Brain pericyte (primary cell): ENCODE measurements around the gene HAO2.

Source experiments
- DNase-seq: peaks from one replicate; pipeline ENCODE4 v3.0.0-alpha.2; 2012; ENCODE audit warnings: low read depth, low spot score

HAO2 gene

GRCh38 chr1:119380304-119380703 lies 11.7 kb downstream of the HAO2 start:
- DNase-seq, result no peak

- DNase-seq, result no peak
Observed at GRCh38 chr1:119380983-119381662, 12.5 kb downstream of the HAO2 start.

- no peak for DNase-seq
Observed at GRCh38 chr1:119384591-119384990, 16.0 kb downstream of the HAO2 start.

DNA sequence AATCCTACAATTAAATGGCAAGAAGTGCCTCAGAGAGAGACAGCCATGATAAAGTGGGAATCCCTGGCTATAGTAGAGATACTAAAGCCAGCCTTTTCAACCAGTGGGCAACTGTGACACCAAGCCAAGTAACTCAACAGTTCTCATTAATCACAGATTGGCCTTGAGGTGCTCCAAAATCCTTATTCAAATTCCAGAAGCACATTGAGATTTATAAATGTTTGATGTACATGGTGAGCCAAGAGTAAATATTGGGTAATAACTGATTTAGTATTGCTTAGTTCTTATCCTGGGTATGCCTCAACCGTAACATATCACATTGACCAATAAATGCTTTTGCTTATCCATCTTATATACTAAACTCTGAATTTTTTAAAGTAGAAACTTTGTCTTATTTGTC lies 17.1 kb downstream of the HAO2 start:
- no peak for DNase-seq

DNA sequence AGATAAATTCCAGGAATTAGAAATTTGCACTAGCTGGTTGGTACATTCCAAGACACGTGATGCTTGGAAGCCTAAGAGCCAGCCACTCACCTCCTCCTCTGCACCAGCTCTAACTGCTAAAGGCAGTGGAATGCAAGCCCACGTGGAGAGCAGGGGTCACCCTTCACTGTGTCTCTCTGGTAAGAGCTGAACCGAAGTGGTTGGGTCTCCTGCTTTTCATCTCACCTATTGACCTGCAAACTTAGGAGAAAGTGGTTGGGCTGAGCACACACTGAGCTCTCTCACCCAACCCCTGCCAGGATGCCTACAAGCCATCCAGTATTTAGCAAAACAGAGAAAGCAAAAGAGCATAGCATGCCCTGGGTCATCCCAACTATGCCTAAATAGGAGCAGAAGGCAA lies 19.3 kb downstream of the HAO2 start:
- no peak for DNase-seq

- DNase-seq, result no peak
Observed at GRCh38 chr1:119388450-119388849, 19.9 kb downstream of the HAO2 start.

DNA sequence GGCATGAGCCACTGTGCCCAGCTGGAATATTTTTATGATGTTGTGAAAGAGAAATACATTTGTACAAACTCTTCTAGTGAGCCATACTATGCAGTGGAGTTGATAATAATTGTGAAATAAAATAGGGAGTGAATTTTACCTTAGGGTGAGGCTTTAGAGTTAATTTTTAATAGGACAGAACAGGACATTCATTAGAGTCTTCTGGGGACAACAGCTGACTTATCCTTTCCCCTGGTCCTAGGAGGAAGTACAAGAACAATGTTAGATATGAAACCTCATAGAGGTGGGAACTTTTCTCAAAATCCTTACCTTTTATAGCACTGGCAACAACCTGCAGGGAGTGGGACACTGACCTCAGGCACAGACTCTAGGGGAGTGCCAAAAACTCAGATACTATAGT lies 21.9 kb downstream of the HAO2 start:
- no peak for DNase-seq

GRCh38 chr1:119391749-119392148 lies 23.2 kb downstream of the HAO2 start:
- no peak for DNase-seq

DNA sequence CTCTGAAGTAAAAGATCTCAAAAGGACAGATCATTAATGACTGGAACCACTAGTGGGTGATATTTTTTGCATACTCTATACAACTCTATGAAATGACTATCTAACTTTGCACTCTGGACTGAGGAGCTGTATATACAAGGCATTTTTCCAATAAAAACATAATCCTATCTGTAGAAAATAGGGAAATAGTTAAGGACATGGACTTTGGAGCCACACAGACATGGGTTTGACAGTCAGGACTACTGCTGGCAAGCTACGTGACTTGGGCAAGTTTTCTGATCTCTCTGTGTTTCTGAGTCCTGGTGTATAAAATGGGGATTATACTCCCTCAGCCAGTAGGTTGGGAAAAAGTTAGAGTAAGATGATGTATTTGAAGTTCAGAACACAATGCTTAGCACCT lies 25.5 kb downstream of the HAO2 start:
- no peak for DNase-seq

DNA sequence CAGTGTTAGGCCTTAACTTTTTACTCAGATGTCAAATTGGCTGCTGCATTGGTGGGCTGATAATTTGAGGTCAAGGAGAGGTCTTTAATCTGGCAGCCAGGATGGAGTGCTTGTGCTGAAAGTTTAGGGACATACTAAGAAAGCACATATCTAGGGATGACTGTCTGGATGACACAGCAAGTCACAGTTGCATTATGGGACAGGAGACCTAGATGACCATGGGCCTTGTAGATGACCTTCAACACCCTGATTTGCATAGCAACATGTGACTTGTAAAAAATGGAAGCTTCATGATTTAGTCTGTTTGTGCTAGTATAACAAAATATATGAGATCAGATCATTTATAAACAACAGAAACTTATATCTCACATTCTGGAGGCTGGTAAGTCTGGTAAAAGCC lies 28.4 kb downstream of the HAO2 start:
- no peak for DNase-seq

DNA sequence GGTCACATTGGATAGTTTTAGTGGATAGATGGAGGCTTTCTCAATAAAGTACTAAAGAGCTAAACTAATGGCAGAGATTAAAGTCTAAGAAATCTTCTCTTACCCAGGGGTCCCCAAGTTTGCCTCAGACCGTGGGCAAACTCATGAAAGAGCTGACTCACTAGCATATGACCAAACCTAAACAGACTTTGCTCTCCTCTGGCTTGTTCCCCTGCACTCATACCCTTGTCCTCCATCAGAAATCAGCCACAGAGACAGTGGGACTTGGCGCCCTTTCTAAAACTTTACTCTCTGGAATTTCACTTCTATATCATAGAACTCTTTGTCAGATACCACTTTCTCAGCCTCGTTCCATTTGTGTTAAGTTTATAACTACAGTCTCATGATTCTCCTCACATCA lies 29.4 kb downstream of the HAO2 start:
- DNase-seq, result no peak

- DNase-seq, result no peak
Observed at GRCh38 chr1:119404736-119405135, 36.2 kb downstream of the HAO2 start.

DNA sequence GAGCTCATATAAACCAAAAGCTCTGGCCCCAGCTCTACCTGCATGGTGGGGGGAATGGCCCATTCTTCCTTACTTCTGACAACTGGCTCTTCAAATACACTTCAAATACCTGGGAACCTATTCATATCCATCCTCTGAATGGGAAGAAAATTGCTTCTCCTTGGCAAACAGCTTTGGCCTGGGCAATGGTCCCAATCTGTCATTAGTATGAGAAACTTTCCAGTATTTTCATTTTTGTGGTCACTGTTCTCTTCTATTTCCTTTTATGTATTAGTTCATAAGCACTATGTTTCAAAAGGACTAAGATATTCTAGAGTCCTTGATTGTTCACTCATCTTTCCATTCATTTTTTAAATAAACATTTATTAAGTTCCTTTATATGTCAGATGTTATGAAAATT lies 41.1 kb downstream of the HAO2 start:
- DNase-seq, result no peak

GRCh38 chr1:119410961-119411360 lies 42.4 kb downstream of the HAO2 start:
- no peak for DNase-seq

GRCh38 chr1:119414950-119415349 lies 46.4 kb downstream of the HAO2 start, which contains the start of gene HSD3B2:
TSS of gene HSD3B2 (plus strand) at chr1:119415150. CDS start at chr1:119415420, 270 bp downstream.
- DNase-seq, result no peak

DNA sequence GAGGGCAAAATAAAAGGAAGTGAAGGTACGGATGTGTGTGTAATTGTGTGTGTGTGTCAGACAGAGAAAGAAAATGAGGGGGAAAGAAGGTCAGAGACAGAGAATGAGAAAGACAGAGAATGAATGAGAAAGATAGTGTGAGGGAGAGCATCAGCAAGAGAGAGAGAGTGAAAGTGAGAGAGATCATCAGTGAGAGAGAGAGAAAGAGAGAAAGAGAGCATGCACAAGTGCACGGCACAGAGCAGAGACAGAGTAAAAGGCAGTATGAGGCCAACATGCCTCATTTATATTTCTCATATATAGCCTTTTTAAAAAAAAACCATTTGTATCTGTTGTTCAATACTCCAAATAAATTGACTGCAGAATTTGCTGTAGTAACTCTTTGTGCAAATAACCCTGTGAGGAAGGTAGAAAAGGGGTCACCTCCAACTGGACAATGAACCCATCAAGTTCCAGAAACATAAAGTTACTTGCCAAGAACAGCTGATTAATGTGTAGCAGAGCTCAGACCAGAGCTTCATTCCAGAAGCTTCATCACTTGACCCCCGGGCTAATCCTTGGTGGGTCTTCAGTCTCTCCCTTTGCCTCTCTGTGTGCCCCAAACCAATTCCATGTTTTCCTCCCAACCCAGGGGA lies 47.5 kb downstream of the HAO2 start:
- no peak for DNase-seq

DNA sequence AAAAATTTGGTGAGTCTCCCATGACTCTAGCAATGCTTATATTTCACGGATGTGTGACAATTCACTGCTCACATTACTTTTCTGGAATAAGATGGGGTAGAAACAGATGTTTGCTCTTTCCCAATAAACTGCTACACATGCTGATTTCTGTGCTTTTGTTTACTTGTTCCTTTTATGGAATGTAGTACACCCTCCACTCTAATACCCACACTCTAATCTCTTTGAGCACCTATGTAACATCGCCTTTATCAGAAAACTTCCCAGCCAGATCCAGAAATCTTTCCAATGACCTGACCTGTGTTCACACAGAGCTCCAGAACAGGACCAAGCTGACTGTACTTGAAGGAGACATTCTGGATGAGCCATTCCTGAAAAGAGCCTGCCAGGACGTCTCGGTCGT lies 50.5 kb downstream of the HAO2 start:
- no peak for DNase-seq

DNA sequence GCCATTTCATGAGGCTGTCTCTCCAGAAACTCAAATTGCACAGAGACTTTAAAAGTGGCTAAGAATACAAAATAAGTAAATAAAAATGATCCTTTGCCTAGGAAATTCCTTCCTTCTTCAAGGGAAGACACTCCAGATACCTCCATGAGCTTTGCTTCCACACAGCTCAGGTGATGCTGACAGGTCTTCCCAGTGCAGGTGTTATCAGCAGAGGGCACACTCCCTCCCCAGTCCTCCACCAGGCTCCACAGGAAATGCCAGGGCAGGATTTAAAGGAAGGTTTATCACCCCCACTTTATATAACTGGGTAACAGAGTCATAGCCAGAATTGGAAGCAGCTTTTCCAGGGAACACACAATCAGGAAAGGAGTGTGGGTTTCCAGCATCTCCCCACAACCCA lies 52.1 kb downstream of the HAO2 start:
- DNase-seq, result no peak

DNA sequence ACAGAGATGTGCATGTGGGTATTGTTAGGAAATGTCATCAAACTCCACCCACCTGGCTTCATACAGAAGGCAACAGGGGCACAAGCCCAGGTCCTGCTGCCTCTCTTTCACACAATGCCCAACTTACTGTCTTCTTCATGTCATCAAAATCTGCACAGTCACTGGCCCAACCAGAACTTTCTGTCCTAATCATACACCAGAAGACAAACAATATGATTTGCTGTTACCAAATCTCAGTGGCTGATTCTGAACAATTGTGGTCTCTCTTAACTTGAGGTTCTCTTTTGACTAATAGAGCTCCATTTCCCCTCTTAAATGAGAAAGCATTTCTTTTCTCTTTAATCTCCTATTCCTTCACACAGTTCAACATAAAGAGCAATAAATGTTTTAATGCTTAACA lies 54.0 kb downstream of the HAO2 start:
- DNase-seq, result no peak

- no peak for DNase-seq
Observed at GRCh38 chr1:119428991-119429390, 60.4 kb downstream of the HAO2 start.

DNA sequence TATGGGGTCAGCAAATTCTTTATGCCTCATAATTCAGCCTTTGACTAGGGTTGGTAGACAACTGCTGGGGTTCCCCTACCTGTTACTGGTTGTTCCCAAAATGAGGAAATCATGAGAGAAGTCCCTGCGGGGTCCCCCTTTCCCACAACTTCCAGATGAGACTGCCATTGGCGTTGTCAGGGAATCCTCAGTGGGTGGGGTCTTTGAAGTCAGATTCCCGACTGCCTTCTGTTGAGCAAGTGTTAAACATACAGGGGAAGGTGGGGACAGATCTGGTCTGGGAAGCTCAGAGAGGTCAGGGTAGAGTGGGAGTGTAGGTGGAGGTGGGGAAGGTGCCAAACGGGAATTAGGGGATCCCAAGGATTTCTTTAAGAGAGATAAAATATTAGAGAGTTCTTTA lies 61.1 kb downstream of the HAO2 start:
- DNase-seq, result no peak

GRCh38 chr1:119430486-119430885 lies 61.9 kb downstream of the HAO2 start:
- no peak for DNase-seq

- no peak for DNase-seq
Observed at GRCh38 chr1:119431836-119432235, 63.3 kb downstream of the HAO2 start.

DNA sequence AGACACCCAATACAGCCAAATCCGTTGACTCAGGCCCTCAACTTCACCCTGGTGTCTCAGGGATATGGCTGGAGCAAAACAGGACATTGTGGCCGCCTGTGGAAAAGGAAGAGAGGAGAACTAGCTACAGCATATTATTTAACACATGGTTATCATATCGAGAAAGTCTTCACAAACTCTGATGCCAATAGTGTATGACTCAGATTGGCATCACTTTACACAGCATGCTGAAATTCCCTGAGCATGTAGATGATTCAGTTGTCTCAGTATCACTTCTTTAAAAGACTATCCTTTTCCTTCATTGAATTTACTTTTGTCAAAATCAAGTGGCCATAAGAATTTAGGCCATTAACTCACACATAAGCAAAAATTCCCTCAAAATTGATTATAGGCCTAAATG lies 66.5 kb downstream of the HAO2 start:
- DNase-seq, result no peak
